ENCODE data around the gene EYA4. TPM values are rescaled to one million over a fixed set of nuclear protein-coding genes. Genes with fewer than 3 reads are reported as not detected.

Gene EYA4
- polyA plus RNA-seq, 1 of the 3 experiments (the other 2 are of a cell fraction), result 0.08 TPM

- POLR2A ChIA-PET, result no interaction called here
- TF ChIP-seq TCF12 (IDR thresholded peaks at IDR 0.05) (no peak), CHD2 (IDR thresholded peaks at IDR 0.05; ENCODE audit: low read length, partially characterized antibody) (no peak), EZH2phosphoT487 (IDR thresholded peaks at IDR 0.05; ENCODE audit: borderline replicate concordance, low read depth) (no peak), NRF1 (IDR thresholded peaks at IDR 0.05; ENCODE audit: low read depth, low read length) (no peak), RCOR1 (IDR thresholded peaks at IDR 0.05; ENCODE audit: low read length) (no peak), GATA2 (CRISPR knock-in tag; IDR thresholded peaks at IDR 0.05) (no peak), EP300 (IDR thresholded peaks at IDR 0.05; ENCODE audit: borderline replicate concordance in 1 of 2, low read depth in 1 of 2, low read length in 1 of 2) (no peak), MAX (IDR thresholded peaks at IDR 0.05; ENCODE audit: low read depth) (no peak), RAD21 (IDR thresholded peaks at IDR 0.05; ENCODE audit: low read length) (no peak), TEAD4 (IDR thresholded peaks at IDR 0.05; ENCODE audit: borderline replicate concordance, insufficient read depth) (no peak), POLR2AphosphoS5 (IDR thresholded peaks at IDR 0.05; ENCODE audit: low read depth, low read length) (no peak), USF1 (IDR thresholded peaks at IDR 0.05; ENCODE audit: borderline replicate concordance, low read depth) (no peak)
- no peak overlapping the region for H2AFZ ChIP-seq (ENCODE audit: low read depth)
- H3K36me3 ChIP-seq (replicated peaks in 1 of 2; ENCODE audit: control insufficient read depth in 1 of 2, insufficient read depth in 2 of 2, low read length in 1 of 2), result no peaks in the 10 kb centered on the region
- H3K4me3 ChIP-seq (ENCODE audit: low read depth in 2 of 2, low read length in 1 of 2), result no peak overlapping the region
- no peak overlapping the region for H3K9ac ChIP-seq
- no peak overlapping the region for H3K4me2 ChIP-seq
- 32% methylated on average over 1 of the region's 1 CpG for WGBS (ENCODE audit: low lambda C conversion rate)
- H3K27ac ChIP-seq (ENCODE audit: low read depth in 2 of 2, low read length in 1 of 2), result no peak overlapping the region
- H3F3A ChIP-seq (replicated peaks; ENCODE audit: insufficient read depth), result no peaks in the 10 kb centered on the region
- no peaks in the 10 kb centered on the region for H3K79me2 ChIP-seq (ENCODE audit: insufficient read depth)
- no peaks in the 10 kb centered on the region for H3K4me1 ChIP-seq (ENCODE audit: control insufficient read depth in 1 of 2, insufficient read depth in 2 of 2, low read depth in 1 of 2, low read length in 1 of 2)
- no peaks in the 10 kb centered on the region for H4K20me1 ChIP-seq (ENCODE audit: insufficient read depth)
- no peak for DNase-seq
- H3K9me3 ChIP-seq, result no peaks in the 10 kb centered on the region
- CTCF ChIA-PET, result no interaction called here
- no peaks in the 10 kb centered on the region for H3K27me3 ChIP-seq (ENCODE audit: insufficient read depth)
- no peaks in the 10 kb centered on the region for H3K9me2 ChIP-seq
Measured at GRCh38 chr6:133359256-133359655, 118.1 kb downstream of the EYA4 start.

- Histone ChIP-seq H4K20me1 (ENCODE audit: insufficient read depth) (no peaks in the 10 kb centered on the region), H3K4me1 (ENCODE audit: control insufficient read depth in 1 of 2, insufficient read depth in 2 of 2, low read depth in 1 of 2, low read length in 1 of 2) (no peaks in the 10 kb centered on the region), H3K79me2 (ENCODE audit: insufficient read depth) (no peaks in the 10 kb centered on the region), H3K4me2 (no peak overlapping the region), H3K36me3 (replicated peaks in 1 of 2; ENCODE audit: control insufficient read depth in 1 of 2, insufficient read depth in 2 of 2, low read length in 1 of 2) (no peaks in the 10 kb centered on the region), H3K9me3 (no peaks in the 10 kb centered on the region), H2AFZ (ENCODE audit: low read depth) (no peak overlapping the region), H3K27ac (ENCODE audit: low read depth in 2 of 2, low read length in 1 of 2) (no peak overlapping the region), H3K9me2 (no peaks in the 10 kb centered on the region), H3K9ac (no peak overlapping the region), H3K4me3 (ENCODE audit: low read depth in 2 of 2, low read length in 1 of 2) (no peak overlapping the region), H3K27me3 (ENCODE audit: insufficient read depth) (no peaks in the 10 kb centered on the region), H3F3A (replicated peaks; ENCODE audit: insufficient read depth) (no peaks in the 10 kb centered on the region)
- TF ChIP-seq NRF1 (IDR thresholded peaks at IDR 0.05; ENCODE audit: low read depth, low read length) (no peak), MXI1 (IDR thresholded peaks at IDR 0.05; ENCODE audit: low read depth, low read length) (no peak), RFX5 (IDR thresholded peaks at IDR 0.05; ENCODE audit: low read length) (no peak), YY1 (IDR thresholded peaks at IDR 0.05; ENCODE audit: low read depth) (no peak), ZBTB33 (IDR thresholded peaks at IDR 0.05; ENCODE audit: borderline replicate concordance, low read depth) (no peak), RXRA (IDR thresholded peaks at IDR 0.05; ENCODE audit: borderline replicate concordance, low read depth) (no peak), MEF2A (IDR thresholded peaks at IDR 0.05; ENCODE audit: borderline replicate concordance, low read depth) (no peak), TAF1 (IDR thresholded peaks at IDR 0.05; ENCODE audit: borderline replicate concordance, low read depth, low read length) (no peak), ELF1 (IDR thresholded peaks at IDR 0.05) (no peak), TCF12 (IDR thresholded peaks at IDR 0.05) (no peak), SMC3 (IDR thresholded peaks at IDR 0.05; ENCODE audit: low read depth, low read length) (no peak), RAD21 (IDR thresholded peaks at IDR 0.05; ENCODE audit: low read length) (no peak), EP300 (IDR thresholded peaks at IDR 0.05; ENCODE audit: borderline replicate concordance in 1 of 2, low read depth in 1 of 2, low read length in 1 of 2) (no peak), CTCF (IDR thresholded peaks at IDR 0.05) (no peak), TEAD4 (IDR thresholded peaks at IDR 0.05; ENCODE audit: borderline replicate concordance, insufficient read depth) (no peak)
- CTCF ChIA-PET, result no interaction called here
- WGBS (ENCODE audit: low lambda C conversion rate), result 41% methylated on average over 1 of the region's 1 CpG
- POLR2A ChIA-PET, result no interaction called here
- no peak for DNase-seq
Measured at GRCh38 chr6:133359760-133360159, 118.6 kb downstream of the EYA4 start.
